Measurements from ENCODE around the gene ATP9A. TPM values are rescaled to one million over a fixed set of nuclear protein-coding genes. Genes with fewer than 3 reads are reported as not detected.

The ATP9A gene
- polyA plus RNA-seq, 1 donor (not counting 4 experiments of a cell fraction or from before 2014, with no cell fraction given): 5.8 TPM

DNA sequence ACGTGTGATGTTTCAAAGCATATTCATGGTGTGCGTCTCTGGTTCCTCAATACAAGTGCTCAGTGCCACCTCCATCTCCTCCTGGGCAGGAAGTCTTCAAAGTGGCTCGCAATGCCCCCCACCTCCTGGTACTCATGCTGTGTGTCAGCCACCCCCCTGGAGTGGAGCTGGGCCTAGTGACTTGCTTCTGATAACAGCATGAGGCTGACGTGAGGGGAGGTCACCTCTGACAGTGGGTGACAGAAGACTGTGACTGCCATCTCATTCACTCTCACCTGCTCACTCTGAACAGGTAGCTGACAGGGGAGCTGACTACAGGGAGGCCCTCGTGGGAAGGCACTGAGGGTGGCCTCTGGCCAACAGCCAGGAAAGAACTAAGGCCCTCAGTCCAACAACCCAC is 133.3 kb downstream of the ATP9A start:
- H3K4me1 ChIP-seq (ENCODE audit: control insufficient read depth, extremely low read depth, insufficient read depth, low read length): peaks cover 13% of the 10 kb centered on the region
- no peaks in the 10 kb centered on the region for H4K20me1 ChIP-seq (ENCODE audit: control insufficient read depth, extremely low read depth, insufficient read depth, low read length)
- no peak overlapping the region for H3K4me2 ChIP-seq (ENCODE audit: control insufficient read depth, extremely low read depth, insufficient read depth, low read depth, low read length)
- no peak for FAIRE-seq
- DNase-seq (ENCODE audit: low read depth, low spot score): no peak
- H3K27ac ChIP-seq (ENCODE audit: control insufficient read depth, insufficient read depth, low read length): no peak overlapping the region
- H3K4me3 ChIP-seq (ENCODE audit: control insufficient read depth in 2 of 3, extremely low read depth in 1 of 3, insufficient read depth in 2 of 3, low read depth in 1 of 3, low read length in 3 of 3): no peak overlapping the region
- no peaks in the 10 kb centered on the region for H3K36me3 ChIP-seq (ENCODE audit: control insufficient read depth in 2 of 2, extremely low read depth in 1 of 2, insufficient read depth in 2 of 2, low read length in 2 of 2)
- no peaks in the 10 kb centered on the region for H3K9me3 ChIP-seq (ENCODE audit: control insufficient read depth, low read depth, low read length)
- dilution Hi-C loops (cut with MboI; ENCODE audit: extremely low pct_ligation_motif_present, low sequenced_read_pairs): no loop called here
- H2AFZ ChIP-seq (ENCODE audit: control insufficient read depth, low read length): no peak overlapping the region
- no peak overlapping the region for H3K9ac ChIP-seq (ENCODE audit: control insufficient read depth, extremely low read depth, insufficient read depth, low read length)
- no peak for TF ChIP-seq EZH2 (IDR thresholded peaks at IDR 0.05; ENCODE audit: low read length)
- no peak for TF ChIP-seq CTCF (optimal IDR thresholded peaks at IDR 0.05 in 1 of 3, IDR thresholded peaks at IDR 0.05 in 1 of 3, conservative IDR thresholded peaks at IDR 0.05 in 1 of 3; ENCODE audit: extremely low read depth in 1 of 3, insufficient read depth in 2 of 3, low read length in 3 of 3)
- no peaks in the 10 kb centered on the region for H3K79me2 ChIP-seq (ENCODE audit: control insufficient read depth, insufficient read depth, low read length)
- H3K9me1 ChIP-seq (ENCODE audit: control insufficient read depth, extremely low read depth, insufficient read depth, low read length): no peaks in the 10 kb centered on the region
- peaks cover 1% of the 10 kb centered on the region for H3K27me3 ChIP-seq (ENCODE audit: control insufficient read depth, extremely low read depth, insufficient read depth, low read length)

DNA sequence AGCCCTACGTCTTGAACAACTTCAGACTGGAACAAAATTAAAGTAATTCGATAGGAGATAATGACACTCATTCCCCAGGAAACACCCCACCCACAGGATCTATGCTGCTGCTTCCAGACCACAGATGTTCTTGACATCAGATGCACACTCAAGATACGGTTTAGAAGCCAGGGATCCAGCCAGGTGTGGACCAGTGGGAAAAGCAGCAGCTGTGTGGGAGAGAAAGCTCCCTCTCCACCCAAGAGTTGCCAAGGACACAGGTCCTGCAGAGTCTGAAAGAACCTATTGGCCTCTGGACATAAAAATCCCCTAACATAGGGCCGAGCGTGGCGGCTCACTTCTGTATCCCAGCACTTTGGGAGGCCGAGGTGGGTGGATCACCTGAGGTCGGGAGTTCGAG is 133.9 kb downstream of the ATP9A start:
- H3K27me3 ChIP-seq (ENCODE audit: control insufficient read depth, extremely low read depth, insufficient read depth, low read length): peaks cover 7% of the 10 kb centered on the region
- FAIRE-seq: no peak
- H3K27ac ChIP-seq (ENCODE audit: control insufficient read depth, insufficient read depth, low read length): no peak overlapping the region
- H3K4me1 ChIP-seq (ENCODE audit: control insufficient read depth, extremely low read depth, insufficient read depth, low read length): peaks cover 13% of the 10 kb centered on the region
- no peaks in the 10 kb centered on the region for H3K9me1 ChIP-seq (ENCODE audit: control insufficient read depth, extremely low read depth, insufficient read depth, low read length)
- H4K20me1 ChIP-seq (ENCODE audit: control insufficient read depth, extremely low read depth, insufficient read depth, low read length): no peaks in the 10 kb centered on the region
- H3K79me2 ChIP-seq (ENCODE audit: control insufficient read depth, insufficient read depth, low read length): no peaks in the 10 kb centered on the region
- TF ChIP-seq CTCF (optimal IDR thresholded peaks at IDR 0.05 in 1 of 3, IDR thresholded peaks at IDR 0.05 in 1 of 3, conservative IDR thresholded peaks at IDR 0.05 in 1 of 3; ENCODE audit: extremely low read depth in 1 of 3, insufficient read depth in 2 of 3, low read length in 3 of 3) (no peak), EZH2 (IDR thresholded peaks at IDR 0.05; ENCODE audit: low read length) (no peak)
- no peak overlapping the region for H2AFZ ChIP-seq (ENCODE audit: control insufficient read depth, low read length)
- dilution Hi-C loops (cut with MboI; ENCODE audit: extremely low pct_ligation_motif_present, low sequenced_read_pairs): no loop called here
- no peaks in the 10 kb centered on the region for H3K36me3 ChIP-seq (ENCODE audit: control insufficient read depth in 2 of 2, extremely low read depth in 1 of 2, insufficient read depth in 2 of 2, low read length in 2 of 2)
- DNase-seq (ENCODE audit: low read depth, low spot score): no peak
- H3K9ac ChIP-seq (ENCODE audit: control insufficient read depth, extremely low read depth, insufficient read depth, low read length): no peak overlapping the region
- no peaks in the 10 kb centered on the region for H3K9me3 ChIP-seq (ENCODE audit: control insufficient read depth, low read depth, low read length)
- H3K4me2 ChIP-seq (ENCODE audit: control insufficient read depth, extremely low read depth, insufficient read depth, low read depth, low read length): no peak overlapping the region
- no peak overlapping the region for H3K4me3 ChIP-seq (ENCODE audit: control insufficient read depth in 2 of 3, extremely low read depth in 1 of 3, insufficient read depth in 2 of 3, low read depth in 1 of 3, low read length in 3 of 3)
